Measurements from ENCODE around the gene HAUS1. TPM values are rescaled to one million over a fixed set of nuclear protein-coding genes. Genes with fewer than 3 reads are reported as not detected.

HAUS1 gene
- total and polyA plus RNA-seq, 2 donors (not counting 1 experiment from before 2014, with no cell fraction given) = 11.9 to 30.9 TPM

DNA sequence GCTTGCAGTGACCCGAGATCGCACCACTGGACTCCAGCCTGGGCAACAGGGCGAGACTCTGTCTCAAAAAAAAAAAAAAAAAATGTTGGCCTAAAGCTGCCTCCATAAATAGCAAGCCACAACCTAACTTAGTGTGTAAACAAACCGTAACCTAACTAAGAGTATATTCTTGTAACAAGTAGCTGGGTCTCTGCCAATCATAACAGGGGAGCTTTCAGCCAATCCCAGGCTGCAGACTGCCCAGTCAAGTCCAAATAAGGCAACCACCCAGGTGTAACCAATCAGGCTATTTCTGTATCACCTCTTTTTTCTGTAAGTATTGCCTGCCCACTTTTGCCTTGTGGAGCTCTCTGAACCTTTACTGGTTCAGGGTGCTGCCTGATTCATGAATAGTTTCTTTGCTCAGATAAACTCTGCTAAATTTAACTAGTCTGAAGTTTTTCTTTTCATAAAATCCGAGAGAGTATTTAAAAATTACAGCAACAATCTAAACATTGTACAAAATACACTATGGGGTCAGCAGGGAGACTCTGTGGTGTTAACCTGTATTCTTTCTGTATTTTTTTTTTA is 36.7 kb upstream of the HAUS1 start:
- H4K20me1 ChIP-seq (ENCODE audit: control insufficient read depth, insufficient read depth, low read length, poor library complexity, severe bottlenecking) = no peaks in the 10 kb centered on the region
- H3K36me3 ChIP-seq (replicated peaks in 1 of 2; ENCODE audit: control extremely low read depth in 1 of 2, control insufficient read depth in 1 of 2, extremely low read depth in 1 of 2, insufficient read depth in 2 of 2, low read length in 1 of 2) = no peaks in the 10 kb centered on the region
- no peak overlapping the region for H3K9ac ChIP-seq (ENCODE audit: low read length)
- H3K27me3 ChIP-seq (replicated peaks in 1 of 4; ENCODE audit: control extremely low read depth in 1 of 4, control insufficient read depth in 3 of 4, insufficient read depth in 4 of 4, low read length in 3 of 4) = peaks cover 0 to 28% (median 10%) of the 10 kb centered on the region in 4 experiments
- intact Hi-C loops (cut with micrococcal nuclease) = no loop called here
- ATAC-seq (ENCODE audit: low read depth) (no peak), DNase-seq (no peak)
- H3K9me3 Mint-ChIP-seq (ENCODE audit: insufficient read depth) = no peaks in the 10 kb centered on the region
- H3K4me3 Mint-ChIP-seq = no peak overlapping the region
- no peak overlapping the region for H3K4me2 ChIP-seq (replicated peaks; ENCODE audit: low read depth, low read length, poor library complexity, severe bottlenecking)
- no peak overlapping the region for H3K27ac ChIP-seq (ENCODE audit: low read length in 2 of 2)
- 67% methylated on average over 1 of the region's 5 CpGs for WGBS (ENCODE audit: insufficient coverage)
- peaks cover 0 to 7% (median 0%) of the 10 kb centered on the region in 3 donors for H3K9me3 ChIP-seq (ENCODE audit: control extremely low read depth in 1 of 3, control insufficient read depth in 2 of 3, insufficient read depth in 1 of 3, low read length in 2 of 3)
- H2AFZ ChIP-seq (ENCODE audit: insufficient read depth, low read depth, low read length, poor library complexity, severe bottlenecking) = no peak overlapping the region
- peaks cover 7% of the 10 kb centered on the region for H3K27me3 Mint-ChIP-seq
- no peak overlapping the region for H3K4me3 ChIP-seq (ENCODE audit: control extremely low read depth in 1 of 5, extremely low read depth in 1 of 5, insufficient read depth in 1 of 5, low read depth in 2 of 5, low read length in 4 of 5)
- ChIA-PET POLR2A (no interaction called here), CTCF (no interaction called here)
- no peak overlapping the region for H3K27ac Mint-ChIP-seq
- H3K4me1 Mint-ChIP-seq = peaks cover 12% of the 10 kb centered on the region
- peaks cover 15 to 18% of the 10 kb centered on the region in 2 donors for H3K4me1 ChIP-seq (ENCODE audit: control insufficient read depth in 2 of 2, insufficient read depth in 2 of 2, low read length in 2 of 2)
- no peaks in the 10 kb centered on the region for H3K79me2 ChIP-seq (ENCODE audit: control insufficient read depth, insufficient read depth, low read length)
- TF ChIP-seq, protein P1, sequence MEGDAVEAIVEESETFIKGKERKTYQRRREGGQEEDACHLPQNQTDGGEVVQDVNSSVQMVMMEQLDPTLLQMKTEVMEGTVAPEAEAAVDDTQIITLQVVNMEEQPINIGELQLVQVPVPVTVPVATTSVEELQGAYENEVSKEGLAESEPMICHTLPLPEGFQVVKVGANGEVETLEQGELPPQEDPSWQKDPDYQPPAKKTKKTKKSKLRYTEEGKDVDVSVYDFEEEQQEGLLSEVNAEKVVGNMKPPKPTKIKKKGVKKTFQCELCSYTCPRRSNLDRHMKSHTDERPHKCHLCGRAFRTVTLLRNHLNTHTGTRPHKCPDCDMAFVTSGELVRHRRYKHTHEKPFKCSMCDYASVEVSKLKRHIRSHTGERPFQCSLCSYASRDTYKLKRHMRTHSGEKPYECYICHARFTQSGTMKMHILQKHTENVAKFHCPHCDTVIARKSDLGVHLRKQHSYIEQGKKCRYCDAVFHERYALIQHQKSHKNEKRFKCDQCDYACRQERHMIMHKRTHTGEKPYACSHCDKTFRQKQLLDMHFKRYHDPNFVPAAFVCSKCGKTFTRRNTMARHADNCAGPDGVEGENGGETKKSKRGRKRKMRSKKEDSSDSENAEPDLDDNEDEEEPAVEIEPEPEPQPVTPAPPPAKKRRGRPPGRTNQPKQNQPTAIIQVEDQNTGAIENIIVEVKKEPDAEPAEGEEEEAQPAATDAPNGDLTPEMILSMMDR (IDR thresholded peaks at IDR 0.05) = no peak
- TF ChIP-seq EZH2 (IDR thresholded peaks at IDR 0.05; ENCODE audit: borderline replicate concordance, insufficient read depth, low read depth, low read length, poor library complexity, severe bottlenecking) = no peak

DNA sequence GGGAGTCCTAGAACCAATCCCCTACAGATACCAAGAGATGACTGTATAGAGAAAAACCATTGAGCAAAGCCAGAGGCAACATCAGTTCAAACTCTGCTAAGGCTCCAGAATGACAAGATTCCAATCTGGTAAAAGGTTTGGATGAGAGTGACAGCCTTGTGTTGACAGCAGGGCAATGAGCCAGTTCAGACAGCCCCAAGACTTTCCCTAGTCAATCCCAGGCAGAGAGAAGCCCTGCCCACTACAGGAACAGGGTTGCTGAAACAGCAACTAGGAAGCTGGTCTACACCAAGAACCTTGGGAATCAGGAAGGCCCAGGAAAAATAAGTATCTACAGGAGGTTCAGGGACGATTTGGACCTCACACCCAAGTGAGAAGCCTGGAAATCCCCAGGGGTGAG is 35.4 kb upstream of the HAUS1 start:
- CTCF ChIA-PET = no interaction called here
- peaks cover 7% of the 10 kb centered on the region for H3K27me3 Mint-ChIP-seq
- TF ChIP-seq EZH2 (IDR thresholded peaks at IDR 0.05; ENCODE audit: borderline replicate concordance, insufficient read depth, low read depth, low read length, poor library complexity, severe bottlenecking) = no peak
- TF ChIP-seq, protein P1 (IDR thresholded peaks at IDR 0.05) = no peak
- H3K4me3 Mint-ChIP-seq = no peak overlapping the region
- H3K27me3 ChIP-seq (replicated peaks in 1 of 4; ENCODE audit: control extremely low read depth in 1 of 4, control insufficient read depth in 3 of 4, insufficient read depth in 4 of 4, low read length in 3 of 4) = peaks cover 0 to 34% (median 13%) of the 10 kb centered on the region in 4 experiments
- no peak overlapping the region for H2AFZ ChIP-seq (ENCODE audit: insufficient read depth, low read depth, low read length, poor library complexity, severe bottlenecking)
- H3K27ac Mint-ChIP-seq = no peak overlapping the region
- ATAC-seq (ENCODE audit: low read depth) (no peak), DNase-seq (no peak)
- no peaks in the 10 kb centered on the region for H3K36me3 ChIP-seq (replicated peaks in 1 of 2; ENCODE audit: control extremely low read depth in 1 of 2, control insufficient read depth in 1 of 2, extremely low read depth in 1 of 2, insufficient read depth in 2 of 2, low read length in 1 of 2)
- H3K79me2 ChIP-seq (ENCODE audit: control insufficient read depth, insufficient read depth, low read length) = no peaks in the 10 kb centered on the region
- 43% methylated on average over 1 of the region's 1 CpG for WGBS (ENCODE audit: insufficient coverage)
- H3K9me3 Mint-ChIP-seq (ENCODE audit: insufficient read depth) = no peaks in the 10 kb centered on the region
- peaks cover 17 to 26% of the 10 kb centered on the region in 2 donors for H3K4me1 ChIP-seq (ENCODE audit: control insufficient read depth in 2 of 2, insufficient read depth in 2 of 2, low read length in 2 of 2)
- peaks cover 0 to 7% (median 0%) of the 10 kb centered on the region in 3 donors for H3K9me3 ChIP-seq (ENCODE audit: control extremely low read depth in 1 of 3, control insufficient read depth in 2 of 3, insufficient read depth in 1 of 3, low read length in 2 of 3)
- no peak overlapping the region for H3K4me2 ChIP-seq (replicated peaks; ENCODE audit: low read depth, low read length, poor library complexity, severe bottlenecking)
- no peak overlapping the region for H3K27ac ChIP-seq (ENCODE audit: low read length in 2 of 2)
- POLR2A ChIA-PET = no interaction called here
- H4K20me1 ChIP-seq (ENCODE audit: control insufficient read depth, insufficient read depth, low read length, poor library complexity, severe bottlenecking) = no peaks in the 10 kb centered on the region
- peaks cover 19% of the 10 kb centered on the region for H3K4me1 Mint-ChIP-seq
- H3K4me3 ChIP-seq (ENCODE audit: control extremely low read depth in 1 of 5, extremely low read depth in 1 of 5, insufficient read depth in 1 of 5, low read depth in 2 of 5, low read length in 4 of 5) = no peak overlapping the region
- intact Hi-C loops (cut with micrococcal nuclease) = no loop called here
- no peak overlapping the region for H3K9ac ChIP-seq (ENCODE audit: low read length)
